ENCODE data around the gene ADGRL2. TPM values are rescaled to one million over a fixed set of nuclear protein-coding genes. Genes with fewer than 3 reads are reported as not detected.

ADGRL2 gene
- total RNA-seq, 1 donor from 2014 or later: 85.4 TPM

- H3K36me3 Mint-ChIP-seq (ENCODE audit: low read depth, unreplicated experiment): peaks cover 3% of the 10 kb centered on the region
- DNase-seq (ENCODE audit: low spot score): peak; percentile 46
- H3K9me3 Mint-ChIP-seq (ENCODE audit: unreplicated experiment): no peaks in the 10 kb centered on the region
- H3K4me3 Mint-ChIP-seq (ENCODE audit: unreplicated experiment): peak overlapping the region; percentile 100
- H3K27ac Mint-ChIP-seq (ENCODE audit: unreplicated experiment): peak overlapping the region; percentile 70
- H3K4me1 Mint-ChIP-seq (ENCODE audit: unreplicated experiment): peaks cover 27% of the 10 kb centered on the region
- H3K27me3 Mint-ChIP-seq (ENCODE audit: unreplicated experiment): peaks cover 22% of the 10 kb centered on the region
- TF ChIP-seq, protein P1, sequence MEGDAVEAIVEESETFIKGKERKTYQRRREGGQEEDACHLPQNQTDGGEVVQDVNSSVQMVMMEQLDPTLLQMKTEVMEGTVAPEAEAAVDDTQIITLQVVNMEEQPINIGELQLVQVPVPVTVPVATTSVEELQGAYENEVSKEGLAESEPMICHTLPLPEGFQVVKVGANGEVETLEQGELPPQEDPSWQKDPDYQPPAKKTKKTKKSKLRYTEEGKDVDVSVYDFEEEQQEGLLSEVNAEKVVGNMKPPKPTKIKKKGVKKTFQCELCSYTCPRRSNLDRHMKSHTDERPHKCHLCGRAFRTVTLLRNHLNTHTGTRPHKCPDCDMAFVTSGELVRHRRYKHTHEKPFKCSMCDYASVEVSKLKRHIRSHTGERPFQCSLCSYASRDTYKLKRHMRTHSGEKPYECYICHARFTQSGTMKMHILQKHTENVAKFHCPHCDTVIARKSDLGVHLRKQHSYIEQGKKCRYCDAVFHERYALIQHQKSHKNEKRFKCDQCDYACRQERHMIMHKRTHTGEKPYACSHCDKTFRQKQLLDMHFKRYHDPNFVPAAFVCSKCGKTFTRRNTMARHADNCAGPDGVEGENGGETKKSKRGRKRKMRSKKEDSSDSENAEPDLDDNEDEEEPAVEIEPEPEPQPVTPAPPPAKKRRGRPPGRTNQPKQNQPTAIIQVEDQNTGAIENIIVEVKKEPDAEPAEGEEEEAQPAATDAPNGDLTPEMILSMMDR (IDR thresholded peaks at IDR 0.05; ENCODE audit: unreplicated experiment): no peak
Measured at GRCh38 chr1:81801651-81802456, 1.1 kb downstream of the ADGRL2 start.

DNA sequence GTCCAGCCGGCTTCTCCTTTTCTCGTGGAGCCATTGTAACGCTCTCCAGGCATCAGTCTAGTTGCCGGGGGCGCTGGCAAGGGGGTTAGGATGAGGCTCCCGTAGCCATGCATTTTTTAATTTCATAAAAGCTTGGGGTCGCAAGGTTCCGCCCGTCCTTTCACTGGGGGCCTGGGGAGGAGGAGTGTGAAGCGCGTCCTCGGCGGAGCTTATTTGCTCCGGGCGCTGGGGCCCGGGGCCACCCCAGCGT lies 1.6 kb downstream of the ADGRL2 start:
- H3K9me3 Mint-ChIP-seq (ENCODE audit: unreplicated experiment): no peaks in the 10 kb centered on the region
- peaks cover 3% of the 10 kb centered on the region for H3K36me3 Mint-ChIP-seq (ENCODE audit: low read depth, unreplicated experiment)
- peaks cover 27% of the 10 kb centered on the region for H3K4me1 Mint-ChIP-seq (ENCODE audit: unreplicated experiment)
- peak overlapping the region; percentile 99 for H3K4me3 Mint-ChIP-seq (ENCODE audit: unreplicated experiment)
- TF ChIP-seq, protein P1 (IDR thresholded peaks at IDR 0.05; ENCODE audit: unreplicated experiment): no peak
- DNase-seq (ENCODE audit: low spot score): no peak
- H3K27me3 Mint-ChIP-seq (ENCODE audit: unreplicated experiment): peaks cover 22% of the 10 kb centered on the region
- no peak overlapping the region for H3K27ac Mint-ChIP-seq (ENCODE audit: unreplicated experiment)

DNA sequence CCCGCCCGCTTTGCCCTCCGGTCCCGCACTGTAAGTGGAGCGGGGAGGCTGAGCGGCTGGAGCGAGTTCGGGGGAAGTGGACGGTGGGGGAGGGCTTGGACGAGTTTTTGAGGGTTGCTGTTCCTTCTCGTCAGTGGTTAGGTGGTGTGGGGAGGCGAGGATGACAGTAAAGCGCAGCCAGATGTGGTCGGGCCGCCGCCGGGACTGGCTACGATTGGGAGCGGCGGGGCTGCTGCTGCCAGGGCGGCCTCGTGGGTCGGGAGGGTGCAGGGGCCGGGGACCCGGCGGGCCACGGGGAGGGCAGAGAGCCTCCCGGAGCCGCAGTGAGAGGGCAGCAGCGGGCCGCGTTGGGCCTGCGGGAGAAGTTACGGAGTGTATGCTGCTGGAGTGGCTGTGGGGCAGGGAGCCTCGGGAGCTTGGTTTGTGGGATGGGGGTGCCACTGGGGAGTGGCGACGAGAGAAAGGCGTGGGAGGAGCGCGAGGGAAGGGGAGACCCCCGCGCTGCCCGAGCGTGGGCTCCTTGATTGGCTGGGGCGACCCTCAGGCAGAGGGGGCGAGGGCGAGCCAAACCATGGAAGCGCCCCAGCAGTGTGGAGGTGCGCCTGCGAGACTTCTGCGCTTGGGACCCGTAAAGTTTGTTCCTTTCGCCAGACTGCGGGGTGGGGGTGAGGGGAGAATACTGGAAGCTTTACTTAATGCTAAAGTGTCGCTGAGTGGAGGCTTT lies 2.1 kb downstream of the ADGRL2 start:
- peak; percentile 77 for DNase-seq (ENCODE audit: low spot score)
- peaks cover 27% of the 10 kb centered on the region for H3K4me1 Mint-ChIP-seq (ENCODE audit: unreplicated experiment)
- no peaks in the 10 kb centered on the region for H3K9me3 Mint-ChIP-seq (ENCODE audit: unreplicated experiment)
- TF ChIP-seq, protein P1 (IDR thresholded peaks at IDR 0.05; ENCODE audit: unreplicated experiment): no peak
- H3K27me3 Mint-ChIP-seq (ENCODE audit: unreplicated experiment): peaks cover 22% of the 10 kb centered on the region
- peak overlapping the region; percentile 90 for H3K27ac Mint-ChIP-seq (ENCODE audit: unreplicated experiment)
- peaks cover 3% of the 10 kb centered on the region for H3K36me3 Mint-ChIP-seq (ENCODE audit: low read depth, unreplicated experiment)
- H3K4me3 Mint-ChIP-seq (ENCODE audit: unreplicated experiment): peak overlapping the region; percentile 99

DNA sequence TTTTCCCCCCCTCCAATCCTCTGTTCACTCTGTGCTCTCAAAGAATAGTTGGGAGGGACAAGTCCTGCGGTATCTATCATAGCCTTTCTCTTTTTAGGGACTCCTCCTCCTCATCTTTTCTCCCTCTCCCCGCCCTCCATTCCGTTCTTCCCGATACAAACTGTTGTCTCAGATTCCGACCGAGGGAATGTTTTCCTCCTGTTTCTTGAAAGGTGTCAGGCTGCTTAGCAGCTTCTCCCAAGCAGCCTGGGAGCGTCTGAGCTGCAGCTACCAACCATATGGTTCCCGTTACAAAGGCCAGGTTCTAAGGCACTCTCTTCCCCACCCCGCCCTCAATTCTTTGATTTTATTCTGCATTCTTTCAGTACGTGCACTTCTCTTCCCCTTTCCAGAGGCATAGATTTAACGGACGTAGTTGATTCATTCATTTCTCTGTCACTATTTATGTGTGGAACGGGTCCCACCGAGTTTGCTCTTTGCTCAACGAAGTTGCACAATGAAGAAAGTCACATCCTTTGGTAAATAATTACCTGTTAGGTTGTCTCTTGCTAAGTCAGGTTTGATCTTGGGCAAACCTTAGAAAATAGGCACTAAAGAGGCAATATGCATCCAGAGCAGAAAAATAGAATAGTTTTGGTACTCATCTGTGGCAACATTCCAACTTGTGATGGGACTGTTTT lies 2.8 kb downstream of the ADGRL2 start:
- peak overlapping the region; percentile 90 for H3K27ac Mint-ChIP-seq (ENCODE audit: unreplicated experiment)
- DNase-seq (ENCODE audit: low spot score): peak; percentile 6
- TF ChIP-seq, protein P1 (IDR thresholded peaks at IDR 0.05; ENCODE audit: unreplicated experiment): no peak
- H3K4me1 Mint-ChIP-seq (ENCODE audit: unreplicated experiment): peaks cover 32% of the 10 kb centered on the region
- peaks cover 3% of the 10 kb centered on the region for H3K36me3 Mint-ChIP-seq (ENCODE audit: low read depth, unreplicated experiment)
- no peaks in the 10 kb centered on the region for H3K9me3 Mint-ChIP-seq (ENCODE audit: unreplicated experiment)
- H3K4me3 Mint-ChIP-seq (ENCODE audit: unreplicated experiment): peak overlapping the region; percentile 99
- peaks cover 22% of the 10 kb centered on the region for H3K27me3 Mint-ChIP-seq (ENCODE audit: unreplicated experiment)
